SKM-1 treated with dmso at 0.1 percent for 144 hours (cell line): ENCODE measurements around the gene TGFB2.
"Not testable (repeated sequence)": the region's sequence is repeated elsewhere in the genome, so short reads cannot be mapped to it uniquely, and the experiment has no call there.

Source experiments
- DNase-seq: peaks from one replicate; lab custom pipeline; 2025; ENCODE audit not compliant: unreplicated experiment; lab: John Stamatoyannopoulos, UW

Gene TGFB2

GRCh38 chr1:218344814-218345672, at the start of gene TGFB2:
TGFB2 (plus strand) TSS chr1:218345336; CDS start chr1:218346702, 1,366 bp downstream.
- DNase-seq = peak; percentile 74

DNA sequence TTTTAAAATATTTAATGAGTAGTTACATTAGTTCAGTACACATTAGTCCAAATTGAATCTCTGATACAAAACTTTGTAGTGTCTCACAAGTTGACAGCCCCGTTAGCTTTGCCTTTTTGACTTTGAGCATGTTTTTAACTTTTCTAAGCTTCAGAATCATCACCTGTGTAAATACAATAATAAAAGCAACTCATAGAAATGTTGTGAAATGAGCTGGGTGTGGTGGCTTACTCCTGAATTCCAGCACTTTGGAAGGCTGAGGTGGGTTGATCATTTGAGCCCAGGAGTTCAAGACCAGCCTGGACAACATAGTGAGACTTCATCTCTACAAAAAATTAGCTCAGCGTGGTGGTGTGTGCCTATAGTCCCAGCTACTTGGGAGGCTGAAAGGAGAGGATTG, 49.0 kb upstream of the TGFB2 start:
- no peak for DNase-seq

- no peak for DNase-seq
Observed at GRCh38 chr1:218297461-218297860, 47.7 kb upstream of the TGFB2 start.

DNA sequence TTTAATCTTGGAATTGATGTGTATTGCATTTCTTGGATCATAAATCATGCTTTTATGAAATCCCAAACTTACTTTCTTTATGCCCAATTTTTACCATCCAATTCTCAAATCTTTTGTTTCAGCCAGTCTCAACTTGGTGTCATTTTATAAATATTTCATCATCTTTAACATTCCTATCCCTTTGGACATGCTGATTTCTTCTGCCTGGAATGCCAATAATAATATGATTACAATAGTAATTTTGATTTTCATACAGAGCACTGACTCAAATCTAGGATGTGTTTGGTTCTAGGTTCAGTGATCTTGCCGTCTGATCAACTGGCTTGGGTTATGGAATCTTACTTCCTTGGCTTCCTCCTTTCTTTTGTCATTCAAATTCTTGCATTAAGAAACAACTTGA, 47.3 kb upstream of the TGFB2 start:
- no peak for DNase-seq

DNA sequence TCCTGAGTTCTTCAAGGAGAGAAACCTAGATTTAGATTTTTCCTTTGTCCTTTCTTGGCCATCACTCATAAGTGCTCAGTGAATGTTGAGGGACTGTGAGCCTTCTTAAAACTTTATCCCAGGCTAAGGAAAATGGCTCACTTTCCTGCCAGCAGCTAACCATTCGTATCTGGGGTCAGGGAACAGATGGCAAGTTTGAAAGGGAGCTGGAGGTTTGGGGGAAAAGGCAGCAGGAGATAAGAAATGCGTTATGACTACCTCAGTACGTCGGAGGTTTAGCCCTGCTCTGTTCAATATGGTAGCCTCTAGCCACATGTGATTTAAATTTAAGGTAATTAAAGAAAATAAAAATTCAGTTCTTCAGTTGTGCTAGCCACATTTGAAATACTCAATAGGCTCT, 46.7 kb upstream of the TGFB2 start:
- DNase-seq = no peak

DNA sequence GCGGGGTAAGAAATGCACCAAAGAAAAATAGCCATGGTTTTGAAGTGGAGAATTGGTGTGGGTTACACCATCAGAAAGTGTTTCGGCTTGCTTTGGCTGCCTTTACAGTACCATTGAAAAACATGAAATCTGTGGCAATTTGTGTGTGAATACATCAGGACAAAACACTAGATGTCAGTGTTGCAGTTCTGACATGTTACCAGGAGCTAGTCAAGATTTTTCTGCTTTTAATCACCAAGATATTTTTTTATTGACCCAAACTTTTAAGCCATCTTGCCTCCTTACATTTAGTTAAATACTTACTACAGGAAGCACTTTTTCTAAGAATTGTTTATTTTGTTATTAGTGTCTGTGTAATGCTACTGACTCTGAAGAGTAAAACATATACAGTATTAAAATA, 45.7 kb upstream of the TGFB2 start:
- peak; percentile 15 for DNase-seq

DNA sequence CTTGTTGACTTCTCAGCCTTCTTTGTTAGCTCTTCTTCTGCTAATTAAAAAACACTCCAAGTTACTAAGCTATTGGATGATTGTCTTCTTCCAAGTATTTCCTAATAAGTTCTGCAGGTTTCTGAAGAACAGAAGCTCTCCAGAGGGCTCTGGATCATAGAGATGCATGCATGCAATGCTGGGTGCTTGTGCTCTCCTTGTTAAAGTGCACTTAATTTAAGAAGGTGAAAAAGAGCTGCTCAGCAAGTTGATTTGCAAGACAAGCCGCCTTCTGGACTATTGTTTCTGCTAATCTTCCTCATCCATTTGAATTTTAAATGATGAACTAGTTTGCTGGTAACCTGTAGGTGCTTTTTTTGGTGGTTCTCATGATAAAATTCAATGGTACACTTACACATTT, 43.9 kb upstream of the TGFB2 start:
- no peak for DNase-seq

DNA sequence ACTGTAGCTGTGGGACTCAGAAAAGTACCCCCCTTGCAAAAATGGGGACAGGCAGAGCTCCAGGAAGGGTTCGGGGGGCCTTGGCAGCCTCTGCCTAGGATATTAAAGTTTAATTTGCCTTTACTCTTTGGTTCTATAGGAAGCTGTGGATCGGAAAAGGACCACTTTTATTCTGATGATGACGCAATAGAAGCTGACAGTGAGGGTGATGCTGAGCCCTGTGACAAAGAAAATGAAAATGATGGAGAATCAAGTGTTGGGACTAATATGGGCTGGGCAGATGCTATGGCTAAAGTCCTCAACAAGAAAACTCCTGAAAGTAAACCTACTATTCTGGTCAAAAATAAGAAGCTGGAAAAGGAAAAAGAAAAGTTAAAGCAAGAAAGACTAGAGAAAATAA, 43.0 kb upstream of the TGFB2 start:
- DNase-seq = no peak

DNA sequence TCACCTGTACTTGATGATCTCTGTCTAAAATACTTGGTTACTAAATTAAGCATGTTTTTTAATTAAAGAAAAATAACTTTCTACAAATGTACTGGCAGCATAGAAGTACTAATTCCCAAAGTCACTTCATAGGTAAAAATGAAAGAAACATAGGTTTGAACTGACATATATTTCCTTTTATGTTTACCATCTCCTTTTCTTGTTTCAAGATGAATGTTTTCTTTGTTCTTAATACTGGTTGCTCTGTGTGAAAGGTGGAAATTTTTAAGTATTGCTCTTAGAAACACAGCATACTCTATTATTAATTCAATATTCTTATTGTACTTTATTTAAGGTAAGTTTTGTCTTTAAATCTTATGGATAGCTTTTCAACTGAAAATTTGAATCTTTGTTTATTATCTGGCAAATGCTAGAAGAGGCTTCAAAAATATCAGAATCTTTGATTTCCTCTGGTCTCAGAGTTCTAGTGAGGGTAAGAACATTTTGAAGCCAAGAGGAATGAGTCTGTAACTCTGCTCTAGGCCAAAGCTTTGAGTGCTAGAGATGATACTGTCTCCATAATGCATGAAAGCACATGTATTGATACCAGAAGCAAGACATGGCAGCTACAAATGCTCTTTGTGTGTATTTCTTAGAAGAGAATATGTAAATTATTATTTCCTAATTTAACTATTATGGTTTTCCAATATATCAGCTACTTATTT, 41.8 kb upstream of the TGFB2 start:
- no peak for DNase-seq

GRCh38 chr1:218304281-218305039, 40.7 kb upstream of the TGFB2 start:
- DNase-seq = no peak

DNA sequence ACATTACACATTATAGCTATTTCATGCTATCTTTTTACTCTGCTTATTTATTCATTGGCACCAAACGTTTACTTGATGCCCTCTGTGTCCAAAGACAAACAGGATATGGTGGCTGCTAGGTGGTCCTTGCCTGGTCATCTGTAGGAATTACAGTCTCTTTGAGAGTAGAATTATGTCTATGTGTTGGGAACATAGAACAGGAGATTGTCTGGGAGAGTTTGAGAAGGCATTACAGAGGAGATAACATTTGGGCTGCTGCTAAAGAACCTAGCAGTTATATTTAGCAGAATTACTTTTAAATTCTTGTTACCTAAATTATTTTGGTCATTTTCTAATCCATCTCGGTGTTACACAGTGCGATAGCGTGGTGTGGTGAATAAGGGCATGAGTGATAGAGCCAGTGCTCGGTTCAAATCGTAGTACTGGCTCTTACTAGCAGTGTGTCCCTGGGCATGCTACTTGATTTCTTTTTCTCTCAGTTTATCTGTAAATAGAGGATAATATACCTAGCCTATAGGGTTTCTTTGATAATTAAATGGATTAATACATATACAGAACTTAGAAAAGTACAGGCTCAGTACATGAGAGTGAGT, 39.6 kb upstream of the TGFB2 start:
- DNase-seq = no peak

DNA sequence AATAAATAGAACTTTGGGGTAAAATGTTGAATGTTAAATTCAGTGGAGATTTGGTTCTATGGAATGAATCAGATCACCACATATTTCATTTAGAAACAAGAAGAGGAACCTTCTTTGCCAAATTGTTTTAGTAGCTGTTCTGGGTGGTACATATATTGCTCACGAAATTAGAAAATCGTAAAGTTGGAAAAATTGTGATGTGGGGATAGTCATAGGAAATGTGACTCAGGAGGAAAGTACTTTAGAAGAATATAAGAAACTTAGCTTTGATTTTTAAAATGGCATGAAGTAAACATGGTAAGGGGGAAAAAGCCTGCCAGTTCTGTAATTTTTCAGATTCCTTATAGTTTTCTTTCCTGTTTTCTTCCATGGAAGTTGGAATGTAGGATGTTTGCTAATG, 32.6 kb upstream of the TGFB2 start:
- DNase-seq = no peak

- no peak for DNase-seq
Observed at GRCh38 chr1:218314316-218314715, 30.8 kb upstream of the TGFB2 start.

GRCh38 chr1:218315638-218316037, 29.5 kb upstream of the TGFB2 start:
- no peak for DNase-seq

DNA sequence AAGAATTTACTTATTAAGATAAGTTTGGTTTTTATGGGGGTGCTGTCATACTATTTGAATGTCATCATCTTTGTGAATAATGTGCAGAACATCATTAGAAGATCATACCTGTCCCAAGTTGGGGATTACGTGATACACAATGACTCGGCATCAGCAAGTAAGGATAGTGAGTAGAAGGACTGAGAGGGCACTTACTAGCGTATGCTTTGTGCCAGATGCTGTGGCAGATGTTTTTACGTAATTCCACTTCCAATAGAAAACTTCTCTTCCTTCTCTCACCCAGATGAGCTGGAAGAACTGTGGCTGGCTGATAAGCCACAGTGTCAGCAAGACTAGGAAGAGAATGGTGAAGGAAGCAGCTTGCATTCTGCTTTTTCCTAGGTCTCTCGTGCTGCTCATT, 28.1 kb upstream of the TGFB2 start:
- no peak for DNase-seq

DNA sequence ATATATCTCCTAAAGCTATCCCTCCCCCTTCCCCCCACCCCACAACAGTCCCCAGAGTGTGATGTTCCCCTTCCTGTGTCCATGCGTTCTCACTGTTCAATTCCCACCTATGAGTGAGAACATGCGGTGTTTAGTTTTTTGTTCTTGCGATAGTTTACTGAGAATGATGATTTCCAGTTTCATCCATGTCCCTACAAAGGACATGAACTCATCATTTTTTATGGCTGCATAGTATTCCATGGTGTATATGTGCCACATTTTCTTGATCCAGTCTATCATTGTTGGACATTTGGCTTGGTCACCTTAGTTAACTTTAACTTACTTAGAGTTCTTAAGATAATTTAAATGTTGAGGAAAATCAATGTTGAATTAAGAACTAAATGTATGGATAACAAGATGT, 25.0 kb upstream of the TGFB2 start:
- not testable (repeated sequence) for DNase-seq

DNA sequence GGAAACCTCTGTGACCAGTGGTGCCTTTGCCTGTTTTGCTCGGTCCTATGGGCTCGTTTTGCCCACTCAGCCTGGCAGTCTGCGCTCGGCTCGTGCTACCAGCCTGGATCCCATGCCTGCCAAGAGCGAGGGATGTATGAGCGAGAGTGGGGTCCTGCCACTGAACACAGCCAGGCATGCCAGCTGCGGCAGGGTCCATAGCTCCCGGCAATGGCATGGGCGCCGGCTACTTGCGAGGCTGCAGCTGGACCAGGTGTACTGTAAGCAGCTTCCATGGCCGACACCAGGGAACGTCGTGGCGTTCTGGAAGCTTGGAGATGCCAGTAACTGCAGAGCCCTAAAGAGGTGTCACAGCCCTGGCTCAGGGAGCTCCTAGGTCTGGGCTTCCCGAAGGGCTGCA, 22.4 kb upstream of the TGFB2 start:
- DNase-seq = no peak

DNA sequence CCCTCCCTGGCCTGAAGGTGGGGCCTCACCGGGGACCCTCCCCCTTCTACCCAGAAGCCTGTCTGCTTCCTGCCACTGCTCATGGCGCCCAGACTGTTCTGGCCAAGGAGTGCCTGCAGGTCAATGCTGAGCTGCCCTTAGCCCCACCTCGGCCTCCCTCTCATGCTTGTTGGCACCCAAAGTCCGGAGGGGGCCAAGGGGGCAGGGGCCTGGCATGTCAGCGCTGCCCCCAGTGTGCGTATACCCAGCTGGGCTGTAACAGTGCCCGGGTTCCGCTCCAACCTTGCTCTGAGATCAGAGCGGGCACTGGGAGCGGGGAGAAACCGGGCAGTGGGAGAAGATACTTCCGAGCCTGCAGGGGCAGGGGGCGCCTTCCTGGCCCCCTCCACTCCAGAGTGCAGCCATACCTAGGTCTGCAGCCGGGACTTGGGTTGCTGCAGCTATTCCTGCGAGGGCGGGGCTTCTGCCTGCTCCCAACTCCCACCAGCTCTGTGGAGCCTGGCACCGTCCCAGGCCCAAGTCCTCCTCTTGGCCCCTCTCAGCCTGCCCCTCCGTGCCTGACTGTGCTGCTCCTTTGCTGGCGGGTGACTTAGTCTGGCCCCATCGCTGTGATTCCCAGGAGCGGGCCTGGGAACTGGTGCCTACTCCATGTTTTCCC, 21.4 kb upstream of the TGFB2 start:
- no peak for DNase-seq

DNA sequence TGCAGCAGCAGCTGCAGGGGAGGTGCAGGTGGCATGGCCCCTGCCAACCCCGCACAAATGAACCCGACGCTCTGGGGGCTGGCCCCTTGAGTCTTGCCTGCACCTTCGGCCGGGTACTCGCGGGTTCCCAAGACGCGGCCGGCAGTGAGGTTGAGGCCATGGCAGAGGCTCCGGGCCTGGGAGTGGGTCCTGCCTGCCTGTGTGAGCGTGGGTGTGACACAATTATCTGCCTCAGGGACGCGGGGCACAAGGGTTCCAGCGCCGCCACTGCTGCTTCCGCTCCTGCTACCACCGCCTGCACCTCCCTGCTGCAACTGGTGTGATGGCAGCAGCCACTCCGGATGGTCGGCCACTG, 20.9 kb upstream of the TGFB2 start:
- DNase-seq = no peak

DNA sequence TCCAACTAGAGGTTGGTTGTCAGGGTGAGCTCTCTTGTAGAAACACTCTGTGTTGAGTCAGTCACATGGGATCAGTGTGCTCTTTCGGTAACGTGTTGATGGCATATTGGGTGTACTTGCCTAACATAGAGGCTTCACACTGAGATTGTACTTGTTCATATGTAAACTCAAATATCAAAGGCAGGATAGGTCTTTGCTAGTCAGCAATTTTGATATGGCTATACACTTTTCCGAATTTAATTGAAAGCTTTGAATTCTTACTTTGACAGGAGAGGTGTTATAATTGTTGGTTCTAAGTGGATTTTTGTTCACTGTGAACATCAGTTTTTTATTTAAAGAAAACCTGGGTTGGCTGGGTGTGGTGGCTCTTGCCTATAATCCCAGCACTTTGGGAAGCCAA, 16.4 kb upstream of the TGFB2 start:
- no peak for DNase-seq

- DNase-seq = peak; percentile 47
Observed at GRCh38 chr1:218330043-218330623, 15.0 kb upstream of the TGFB2 start.
